ENCODE measurements around the gene TMEM143.
"Not testable (repeated sequence)": the region's sequence is repeated elsewhere in the genome, so short reads cannot be mapped to it uniquely, and the experiment has no call there.

TMEM143 gene

DNA sequence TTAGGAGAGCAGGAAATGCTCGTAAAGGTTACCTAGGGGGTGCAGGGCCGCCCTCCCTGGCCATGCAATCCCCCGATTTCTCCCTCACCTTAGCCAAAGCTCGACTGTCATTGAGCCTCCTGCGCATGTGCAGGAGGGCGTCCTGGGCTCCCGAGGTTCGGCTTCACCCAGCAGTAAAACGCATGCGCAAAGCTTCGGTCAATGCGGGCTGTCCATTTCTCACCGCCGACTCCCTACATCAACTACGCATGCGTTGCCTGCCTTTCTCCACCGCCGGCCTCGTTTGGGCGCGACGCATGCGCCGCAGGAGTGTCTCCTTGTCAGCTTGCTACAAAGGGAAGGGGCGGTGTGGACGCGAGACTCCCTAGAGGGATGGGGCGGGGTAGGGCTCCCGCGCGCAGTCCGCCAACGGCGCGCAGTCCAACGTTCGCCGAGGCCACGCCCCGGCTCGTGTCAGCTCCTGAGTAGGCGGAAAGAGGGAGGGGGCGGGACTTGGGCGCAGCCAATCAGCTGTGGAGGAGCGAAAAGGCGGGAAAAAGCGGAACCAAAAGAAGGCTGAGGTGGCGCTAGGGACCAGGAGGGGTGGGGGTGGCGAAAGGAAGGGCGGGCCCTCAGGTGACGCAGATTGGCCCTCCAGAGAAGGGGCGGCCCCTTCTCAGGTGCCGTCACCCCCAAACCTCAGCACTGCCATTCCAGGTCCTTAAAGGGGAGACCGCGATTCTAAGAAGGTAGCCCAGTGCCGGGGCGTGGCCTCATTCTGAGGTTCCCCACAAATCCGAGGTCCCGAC, at the start of gene TMEM143, which contains the start of gene SYNGR4:
Gene TMEM143, minus strand, starts transcription at position 131 of the 788 bp plus-strand sequence. Its CDS starts 20 bp downstream, at position 111.
Gene SYNGR4, plus strand, starts transcription at position 558 of the 788 bp plus-strand sequence. CDS start 1,476 bp downstream, outside the sequence.
- peak; percentile 97 to 98 for DNase-seq (ENCODE audit: low read depth in 2 of 2)

- DNase-seq (ENCODE audit: low read depth in 2 of 2): no peak
Observed at GRCh38 chr19:48405850-48406249, 42.1 kb upstream of the TMEM143 start.

DNA sequence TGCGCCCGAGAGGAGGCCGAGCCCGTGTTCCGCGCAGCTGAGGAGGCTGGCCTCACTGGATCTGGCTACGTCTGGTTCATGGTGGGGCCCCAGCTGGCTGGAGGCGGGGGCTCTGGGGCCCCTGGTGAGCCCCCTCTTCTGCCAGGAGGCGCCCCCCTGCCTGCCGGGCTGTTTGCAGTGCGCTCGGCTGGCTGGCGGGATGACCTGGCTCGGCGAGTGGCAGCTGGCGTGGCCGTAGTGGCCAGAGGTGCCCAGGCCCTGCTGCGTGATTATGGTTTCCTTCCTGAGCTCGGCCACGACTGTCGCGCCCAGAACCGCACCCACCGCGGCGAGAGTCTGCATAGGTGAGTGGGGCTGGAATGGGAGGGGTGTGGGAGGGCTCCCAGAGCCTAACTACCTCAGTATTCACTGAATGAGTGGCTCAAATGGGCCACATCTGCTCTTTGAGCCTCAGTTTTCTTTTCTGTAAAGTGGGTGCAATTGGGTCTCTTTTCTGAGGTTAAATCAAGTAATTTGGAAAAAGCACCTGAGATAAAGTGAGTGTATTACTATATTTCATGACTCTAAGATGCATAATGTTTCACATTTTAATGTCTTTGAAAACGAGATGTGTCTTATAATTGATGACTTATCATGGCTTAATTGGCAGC, 41.4 kb upstream of the TMEM143 start:
- no peak for DNase-seq (ENCODE audit: low read depth in 2 of 2)

GRCh38 chr19:48403606-48404005, 39.9 kb upstream of the TMEM143 start:
- no peak for DNase-seq (ENCODE audit: low read depth in 2 of 2)

- DNase-seq (ENCODE audit: low read depth in 2 of 2): no peak
Observed at GRCh38 chr19:48401287-48401686, 37.5 kb upstream of the TMEM143 start.

GRCh38 chr19:48400018-48400742, 36.4 kb upstream of the TMEM143 start:
- no peak for DNase-seq (ENCODE audit: low read depth in 2 of 2)

- peak; percentile 62 to 78 for DNase-seq (ENCODE audit: low read depth in 2 of 2)
Observed at GRCh38 chr19:48398375-48399235, 34.9 kb upstream of the TMEM143 start.

DNA sequence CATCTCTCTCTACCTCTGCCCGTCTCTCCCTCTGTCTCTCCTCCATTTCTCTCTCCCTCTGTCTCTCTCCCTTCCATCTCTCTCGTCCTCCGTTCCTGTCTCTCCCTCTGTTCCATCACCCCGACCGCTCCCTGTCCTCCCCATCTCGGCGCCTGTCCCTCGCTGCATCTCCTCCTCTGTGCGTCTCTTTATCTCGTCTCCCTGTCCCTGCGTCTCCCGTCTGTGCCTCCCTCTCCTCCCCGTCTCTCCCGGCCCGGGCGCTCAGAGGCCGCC, 34.3 kb upstream of the TMEM143 start:
- no peak for DNase-seq (ENCODE audit: low read depth in 2 of 2)

- DNase-seq (ENCODE audit: low read depth in 2 of 2): no peak
Observed at GRCh38 chr19:48397263-48398101, 33.7 kb upstream of the TMEM143 start.

DNA sequence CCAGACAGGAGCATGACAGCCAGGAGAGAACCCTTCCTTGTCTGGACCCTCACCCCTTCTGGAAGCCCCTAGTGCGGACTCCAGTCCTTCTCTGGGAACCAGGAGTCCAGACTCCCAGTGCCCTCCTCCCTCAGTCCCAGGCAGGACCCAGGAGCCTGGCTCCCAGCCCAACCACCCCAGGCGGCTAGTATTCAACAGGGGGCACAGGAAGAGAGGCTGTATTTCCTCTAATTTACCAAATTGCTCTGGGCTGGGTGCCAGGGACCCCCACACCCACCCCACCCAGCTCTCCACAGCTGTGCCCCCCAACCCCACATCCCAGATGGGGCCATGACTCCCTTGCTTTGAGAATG, 33.1 kb upstream of the TMEM143 start:
- DNase-seq (ENCODE audit: low read depth in 2 of 2): no peak

- DNase-seq (ENCODE audit: low read depth in 2 of 2): no peak
Observed at GRCh38 chr19:48396016-48396823, 32.5 kb upstream of the TMEM143 start.

GRCh38 chr19:48395499-48395898, 31.8 kb upstream of the TMEM143 start:
- DNase-seq (ENCODE audit: low read depth in 2 of 2): no peak

DNA sequence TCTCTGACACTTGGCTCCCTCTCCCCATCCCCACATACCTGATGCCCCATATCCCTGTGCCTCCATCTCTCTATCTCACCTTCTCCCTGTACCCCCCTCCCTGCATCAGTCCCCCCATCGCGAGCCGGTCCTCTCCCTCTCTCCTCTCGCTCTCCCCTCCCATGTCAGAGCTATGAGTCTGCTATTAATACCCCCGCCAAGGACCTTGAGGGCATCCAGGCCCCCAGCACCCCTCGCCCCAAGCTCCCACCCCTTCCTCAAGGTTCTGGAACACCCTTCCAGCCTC, 31.4 kb upstream of the TMEM143 start:
- DNase-seq (ENCODE audit: low read depth in 2 of 2): no peak

DNA sequence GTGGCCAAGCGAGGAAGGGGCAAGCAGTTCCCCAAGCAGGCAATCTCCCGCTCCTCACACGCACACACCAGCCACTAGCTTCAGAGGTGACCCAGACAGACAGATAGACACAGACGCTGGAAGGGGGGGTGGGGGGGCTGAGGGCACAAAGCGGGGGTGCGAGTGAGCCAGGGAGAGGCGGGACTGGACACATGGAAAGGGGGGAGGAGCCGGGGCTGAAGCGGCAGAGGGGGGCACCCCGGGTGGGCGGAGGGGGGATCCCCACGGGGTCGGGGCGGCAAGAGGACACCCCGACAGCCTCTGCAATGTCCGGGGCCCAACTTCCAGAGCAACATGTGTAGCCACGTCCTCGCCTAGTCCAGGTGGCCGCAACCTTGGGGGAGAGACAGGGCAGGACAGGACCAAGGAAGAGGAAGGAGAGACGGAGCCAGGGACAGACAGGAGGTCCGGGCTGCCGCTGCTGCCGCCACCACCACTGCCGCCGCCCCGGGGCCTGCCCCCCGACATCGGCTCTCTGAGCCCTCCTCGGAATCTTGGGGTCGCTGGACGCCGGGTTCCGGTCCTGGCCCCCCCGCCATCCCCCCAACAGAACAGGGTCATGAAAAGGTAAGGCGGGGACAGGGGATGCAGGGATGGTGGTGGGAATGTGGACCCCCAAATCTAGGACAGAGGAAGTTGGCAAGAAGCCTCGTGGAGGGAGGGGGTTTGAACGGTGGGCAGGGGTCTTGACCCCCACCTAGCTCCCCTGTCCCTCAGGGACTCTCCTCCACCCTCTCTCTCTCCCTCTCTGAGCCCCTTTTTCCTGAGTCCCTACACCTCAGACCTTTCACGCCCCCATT, 30.8 kb upstream of the TMEM143 start:
- no peak for DNase-seq (ENCODE audit: low read depth in 2 of 2)

DNA sequence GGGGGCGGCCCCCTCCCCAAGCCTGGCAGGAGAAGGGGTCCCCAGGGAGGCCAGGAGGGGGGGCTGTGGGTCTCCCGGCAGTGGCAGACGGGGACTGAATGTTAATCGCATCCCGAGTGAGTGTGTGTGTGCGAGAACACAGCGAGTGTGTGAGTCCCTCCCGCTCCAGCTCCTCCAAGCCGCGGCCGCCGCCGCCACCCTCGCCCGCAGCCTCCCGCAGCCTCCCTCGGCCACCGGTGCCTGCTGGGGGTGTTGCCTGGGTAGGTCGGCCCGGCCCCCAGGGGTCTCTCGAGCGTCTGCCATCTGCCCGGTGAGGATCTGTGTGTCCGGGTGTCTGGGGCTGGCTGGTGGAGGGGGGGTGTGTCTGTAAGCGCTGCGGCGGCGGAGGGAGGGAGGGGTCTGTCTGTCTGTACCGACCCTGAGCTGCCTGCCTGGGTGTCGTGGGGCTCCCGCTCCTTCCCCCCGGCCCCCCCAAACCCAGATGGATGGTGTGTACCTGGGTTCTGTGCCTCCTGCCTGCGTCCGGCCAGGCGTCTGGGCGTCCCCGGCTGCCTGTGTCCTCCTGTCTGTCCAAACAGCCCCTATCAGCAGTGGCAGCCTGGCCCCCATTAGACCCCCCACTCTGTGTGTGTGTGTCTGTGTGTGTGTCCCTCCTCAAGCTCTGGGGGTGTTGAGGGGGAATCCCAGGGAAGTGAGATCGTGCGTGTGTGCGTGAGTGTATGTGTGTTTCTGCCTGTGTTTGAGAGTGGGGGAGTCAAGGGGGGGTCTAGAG, 30.0 kb upstream of the TMEM143 start, which contains the start of gene GRIN2D:
Gene GRIN2D, plus strand, starts transcription at position 110 of the 772 bp plus-strand sequence. CDS start 4,725 bp downstream, outside the sequence.
- DNase-seq (ENCODE audit: low read depth in 2 of 2): no peak

DNA sequence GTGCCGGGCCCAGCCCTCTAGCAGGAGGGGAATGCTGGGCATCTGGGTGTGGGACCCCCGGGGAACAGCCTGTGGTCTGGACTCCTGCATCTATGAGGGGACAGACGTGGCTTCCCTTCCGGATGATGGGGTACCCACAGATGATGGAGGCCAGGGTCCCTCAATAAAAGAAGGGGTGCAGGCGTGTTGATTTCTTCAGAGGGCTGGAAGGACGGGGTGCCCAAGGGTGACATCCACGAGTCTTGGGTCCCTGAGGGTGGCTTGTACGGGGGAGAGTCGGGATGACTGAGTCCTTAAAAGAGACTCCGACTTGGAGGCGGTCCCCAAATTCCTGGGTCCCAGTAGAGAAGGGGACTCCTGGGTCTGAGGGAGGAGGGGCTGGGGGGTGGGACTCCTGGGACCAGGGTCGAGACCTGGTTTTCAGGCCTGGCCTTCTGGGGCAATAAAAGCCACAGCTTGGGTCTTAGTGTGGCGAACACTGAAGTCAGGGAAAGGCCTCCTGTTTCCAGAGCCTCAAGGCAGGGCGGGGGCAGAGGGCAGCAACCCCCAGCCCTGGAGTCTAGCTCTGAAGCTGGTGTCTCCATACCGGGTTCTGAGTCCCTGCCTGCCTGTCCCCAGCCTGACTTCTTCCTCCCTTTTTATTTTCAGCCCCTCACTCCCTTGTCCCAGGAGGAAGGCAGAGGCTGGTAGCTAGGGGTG, 29.3 kb upstream of the TMEM143 start:
- DNase-seq (ENCODE audit: low read depth in 2 of 2): no peak

- DNase-seq (ENCODE audit: low read depth in 2 of 2): not testable (repeated sequence)
Observed at GRCh38 chr19:48392006-48392344, 28.2 kb upstream of the TMEM143 start.
